GM12872 (cell line): Measurements from ENCODE around the gene CFAP58.

Experiments
- TF ChIP-seq, protein P1 (sequence below): IDR thresholded peaks from 3 replicates; pipeline ENCODE4 v1.5.1; 2011; ENCODE audit warnings: low read depth, mild to moderate bottlenecking, low read length, moderate library complexity; ENCODE audit not compliant: insufficient read depth

The CFAP58 gene

DNA sequence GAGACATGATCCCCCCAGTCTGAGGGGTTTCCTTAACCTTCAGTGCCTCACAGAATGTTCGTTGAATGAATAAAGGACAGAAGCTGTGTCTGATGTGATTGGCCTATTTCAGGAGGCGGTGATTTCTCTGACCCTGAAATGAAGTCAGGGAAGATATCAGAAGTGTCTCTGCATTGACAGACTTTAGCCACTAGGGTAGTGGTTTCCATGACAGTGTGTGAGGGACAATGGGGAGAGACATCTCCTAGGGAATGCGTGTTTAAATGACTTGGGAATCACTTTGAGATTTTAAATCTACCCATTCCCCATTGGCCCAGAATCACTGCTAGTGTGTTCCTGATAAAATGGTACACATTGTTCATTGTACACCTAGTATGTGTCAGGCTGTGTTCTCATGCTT lies 132.0 kb downstream of the CFAP58 start:
- TF ChIP-seq, protein P1, sequence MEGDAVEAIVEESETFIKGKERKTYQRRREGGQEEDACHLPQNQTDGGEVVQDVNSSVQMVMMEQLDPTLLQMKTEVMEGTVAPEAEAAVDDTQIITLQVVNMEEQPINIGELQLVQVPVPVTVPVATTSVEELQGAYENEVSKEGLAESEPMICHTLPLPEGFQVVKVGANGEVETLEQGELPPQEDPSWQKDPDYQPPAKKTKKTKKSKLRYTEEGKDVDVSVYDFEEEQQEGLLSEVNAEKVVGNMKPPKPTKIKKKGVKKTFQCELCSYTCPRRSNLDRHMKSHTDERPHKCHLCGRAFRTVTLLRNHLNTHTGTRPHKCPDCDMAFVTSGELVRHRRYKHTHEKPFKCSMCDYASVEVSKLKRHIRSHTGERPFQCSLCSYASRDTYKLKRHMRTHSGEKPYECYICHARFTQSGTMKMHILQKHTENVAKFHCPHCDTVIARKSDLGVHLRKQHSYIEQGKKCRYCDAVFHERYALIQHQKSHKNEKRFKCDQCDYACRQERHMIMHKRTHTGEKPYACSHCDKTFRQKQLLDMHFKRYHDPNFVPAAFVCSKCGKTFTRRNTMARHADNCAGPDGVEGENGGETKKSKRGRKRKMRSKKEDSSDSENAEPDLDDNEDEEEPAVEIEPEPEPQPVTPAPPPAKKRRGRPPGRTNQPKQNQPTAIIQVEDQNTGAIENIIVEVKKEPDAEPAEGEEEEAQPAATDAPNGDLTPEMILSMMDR, result peak; percentile 34; the same call in 1 of the 3 replicates

DNA sequence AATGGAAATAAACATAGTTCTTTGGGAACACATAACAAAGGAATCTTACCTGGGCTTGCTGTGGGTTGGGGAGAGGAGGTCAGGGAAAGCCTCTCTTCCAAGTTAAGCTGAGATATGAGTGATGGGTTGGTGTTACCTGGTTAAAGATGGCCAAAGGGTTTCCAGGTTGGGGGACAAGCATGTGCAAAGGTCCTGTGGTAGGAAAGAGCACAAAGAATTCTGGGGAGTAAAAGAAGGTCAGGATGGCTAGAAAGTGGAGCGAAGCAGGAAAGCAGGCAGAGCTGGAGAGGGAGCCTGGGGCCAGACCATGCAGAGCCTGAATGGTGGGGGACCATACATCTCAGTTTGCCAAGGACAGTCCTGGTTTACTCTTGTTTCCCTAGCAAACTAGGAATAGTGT lies 133.2 kb downstream of the CFAP58 start:
- TF ChIP-seq, protein P1, result no peak

DNA sequence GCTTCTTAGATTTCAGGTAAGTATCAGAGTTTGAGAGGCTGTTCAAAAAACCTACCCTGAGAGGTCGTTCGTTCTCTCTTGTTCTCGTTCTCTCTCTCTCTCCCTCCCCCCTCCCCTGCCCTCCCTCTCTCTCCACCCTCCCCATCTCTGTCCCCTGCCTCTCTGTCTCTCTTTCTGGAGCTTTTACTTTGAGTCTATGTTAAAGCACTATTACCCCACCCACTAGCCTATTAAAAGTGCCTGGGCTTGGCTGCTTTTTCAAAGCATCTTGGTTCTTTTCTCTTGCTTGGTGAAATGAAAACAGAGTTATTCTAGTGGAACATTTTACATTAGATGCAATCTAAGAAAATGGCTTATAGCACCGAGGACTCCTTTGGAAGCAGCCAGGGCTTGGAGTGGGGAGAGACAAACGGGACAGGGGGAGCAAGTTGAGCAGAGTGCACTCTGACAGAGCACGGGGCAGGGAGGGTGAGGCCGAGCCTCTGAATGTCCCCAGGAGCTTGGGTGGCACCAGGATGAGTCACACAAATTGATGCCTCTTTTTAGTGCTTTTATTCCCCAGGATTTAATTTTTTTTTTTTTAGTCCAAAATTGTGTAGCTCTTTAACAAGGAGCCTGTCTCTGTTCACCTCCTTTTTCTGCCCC lies 134.3 kb downstream of the CFAP58 start:
- TF ChIP-seq, protein P1, result no peak

GRCh38 chr10:104488439-104488832 lies 134.8 kb downstream of the CFAP58 start:
- TF ChIP-seq, protein P1, result no peak

- TF ChIP-seq, protein P1, result no peak
Measured at GRCh38 chr10:104492329-104492940, 138.8 kb downstream of the CFAP58 start.

DNA sequence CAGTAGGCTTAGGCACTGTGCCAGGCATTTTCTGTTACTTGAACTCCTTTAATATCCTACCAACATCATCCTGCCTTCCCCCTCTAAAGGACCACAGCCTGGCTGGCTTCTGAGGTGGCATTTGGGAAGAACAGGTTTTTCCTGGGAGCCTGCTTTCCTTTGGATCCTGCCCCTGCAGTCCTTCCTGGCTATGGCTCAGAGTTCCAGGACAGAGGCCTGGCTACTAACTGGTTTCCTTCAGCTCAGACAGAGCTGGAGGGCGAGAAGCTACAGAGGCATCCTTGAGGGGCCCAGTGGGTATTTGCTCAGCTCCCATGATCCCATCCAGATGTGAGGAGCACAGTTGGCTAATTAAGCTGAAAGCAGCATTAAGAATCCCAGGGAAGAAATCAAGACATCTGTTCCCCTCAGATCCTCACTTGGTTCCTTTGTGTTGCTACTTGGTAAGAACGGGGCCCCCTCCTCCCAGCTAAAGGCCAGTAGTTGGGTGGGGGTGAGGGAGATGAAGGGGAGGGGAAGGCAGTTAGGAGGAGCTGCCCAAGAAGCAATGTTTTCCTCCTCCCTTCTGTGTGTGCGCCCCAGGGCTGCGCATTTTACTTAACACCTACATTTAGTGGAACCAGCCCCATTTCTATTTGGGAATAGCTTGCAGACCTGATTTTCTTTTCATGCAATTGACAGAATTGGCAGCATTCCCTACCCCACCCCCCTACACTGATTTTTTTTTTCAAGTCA lies 144.9 kb downstream of the CFAP58 start:
- TF ChIP-seq, protein P1, result no peak

- TF ChIP-seq, protein P1, result no peak
Measured at GRCh38 chr10:104501449-104501848, 147.8 kb downstream of the CFAP58 start.
